Smooth muscle cell (in vitro differentiated cells): Measurements from ENCODE around the gene AIRE. TPM values are rescaled to one million over a fixed set of nuclear protein-coding genes. Genes with fewer than 3 reads are reported as not detected.

Experiments
- DNase-seq: peaks from one replicate; lab custom pipeline; 2025; ENCODE audit not compliant: unreplicated experiment; lab: John Stamatoyannopoulos, UW
- H2AFZ ChIP-seq: fragments of 200-600 bp; sonication (generic); 2 replicates; pipeline ENCODE4 v1.6.0; 2016; ENCODE audit warnings: antibody characterized with exemption, low read depth, mild to moderate bottlenecking
- H3F3A ChIP-seq: fragments of 200-600 bp; sonication (generic); 2 replicates; pipeline ENCODE4 v1.6.0; 2017; ENCODE audit warnings: antibody characterized with exemption, low read depth
- H3K27ac ChIP-seq: fragments of 200-600 bp; sonication (generic); 2 replicates; pipeline ENCODE4 v1.5.1; 2016; ENCODE audit warnings: low read depth, mild to moderate bottlenecking
- H3K27me3 ChIP-seq: fragments of 200-600 bp; sonication (generic); 2 replicates; pipeline ENCODE4 v1.6.1; 2016; ENCODE audit warnings: low read depth, mild to moderate bottlenecking
- H3K36me3 ChIP-seq: fragments of 200-600 bp; sonication (generic); 2 replicates; pipeline ENCODE4 v1.5.1; 2016; ENCODE audit warnings: low read depth
- H3K4me1 ChIP-seq: fragments of 200-600 bp; sonication (generic); 2 replicates; pipeline ENCODE4 v1.5.1; 2016; ENCODE audit warnings: low read depth
- H3K4me2 ChIP-seq: fragments of 200-600 bp; sonication (generic); 2 replicates; pipeline ENCODE4 v1.6.0; 2016; ENCODE audit warnings: mild to moderate bottlenecking
- H3K4me3 ChIP-seq: fragments of 200-600 bp; sonication (generic); 2 replicates; pipeline ENCODE4 v1.5.1; 2016; ENCODE audit warnings: mild to moderate bottlenecking
- H3K79me2 ChIP-seq: fragments of 200-600 bp; sonication (generic); 2 replicates; pipeline ENCODE4 v1.6.0; 2016; ENCODE audit warnings: low read depth, mild to moderate bottlenecking
- H3K9ac ChIP-seq: fragments of 200-600 bp; sonication (generic); 2 replicates; pipeline ENCODE4 v1.6.0; 2016; ENCODE audit warnings: low read depth
- H3K9me3 ChIP-seq: fragments of 200-600 bp; sonication (generic); replicated peaks from 2 replicates; pipeline ENCODE4 v1.5.1; 2016; ENCODE audit warnings: low read depth
- H4K20me1 ChIP-seq: fragments of 200-600 bp; sonication (generic); 2 replicates; pipeline ENCODE4 v1.6.0; 2016; ENCODE audit warnings: low read depth
- CTCF ChIP-seq: fragments of 200-600 bp; sonication (generic); IDR thresholded peaks from 2 replicates; pipeline ENCODE4 v1.5.1; 2017; ENCODE audit warnings: borderline replicate concordance, mild to moderate bottlenecking, antibody characterized with exemption; ENCODE audit not compliant: insufficient read depth, poor library complexity, severe bottlenecking
- WGBS: methylation state at CpG from one replicate; pipeline ENCODE4 v1.1.7; 2016; ENCODE audit warnings: low lambda C conversion rate; 5-methylcytosine and 5-hydroxymethylcytosine counted together
- polyA plus RNA-seq: library from polyadenylated mRNA; unstranded; fragments of >200 nt; fragmentation: Nextera tagmentation; extraction: Ambion mirVana; gene quantifications from 2 replicates; pipeline ENCODE4 v1.2.1, GENCODE V29; 2016
- total RNA-seq: library from RNA; depleted of rRNA; stranded (reverse); fragments of >200 nt; gene quantifications from 2 replicates; pipeline ENCODE4 v1.2.3, GENCODE V29; 2014

The AIRE gene
- total and polyA plus RNA-seq, 2 experiments from 2014 or later: 0.27 to 1.1 TPM

GRCh38 chr21:44291078-44291935 lies 5.6 kb downstream of the AIRE start:
- WGBS: 92% methylated on average over 32 of the region's 33 CpGs

GRCh38 chr21:44291936-44292811 lies 6.5 kb downstream of the AIRE start:
- Histone ChIP-seq H4K20me1 (no peaks in the 10 kb centered on the region), H3F3A (no peaks in the 10 kb centered on the region), H3K4me1 (no peaks in the 10 kb centered on the region), H2AFZ (no peak overlapping the region), H3K27ac (no peak overlapping the region), H3K9ac (no peak overlapping the region), H3K4me2 (no peak overlapping the region), H3K36me3 (no peaks in the 10 kb centered on the region), H3K79me2 (no peaks in the 10 kb centered on the region), H3K4me3 (no peak overlapping the region), H3K27me3 (no peaks in the 10 kb centered on the region), H3K9me3 (no peaks in the 10 kb centered on the region)
- WGBS: 77% methylated on average over 24 of the region's 25 CpGs
- no peak for TF ChIP-seq CTCF
- no peak for DNase-seq

More at GRCh38 chr21:44291078-44291935, 5.6 kb downstream of the AIRE start:
- H3K4me2 ChIP-seq: no peak overlapping the region
- H3K4me3 ChIP-seq: no peak overlapping the region
- no peaks in the 10 kb centered on the region for H3K4me1 ChIP-seq
- TF ChIP-seq CTCF: no peak
- H3K27ac ChIP-seq: no peak overlapping the region
- no peaks in the 10 kb centered on the region for H3K79me2 ChIP-seq
- H3K9ac ChIP-seq: no peak overlapping the region
- H3F3A ChIP-seq: no peaks in the 10 kb centered on the region
- H4K20me1 ChIP-seq: no peaks in the 10 kb centered on the region
- H2AFZ ChIP-seq: no peak overlapping the region
- H3K36me3 ChIP-seq: no peaks in the 10 kb centered on the region
- H3K27me3 ChIP-seq: no peaks in the 10 kb centered on the region
- no peaks in the 10 kb centered on the region for H3K9me3 ChIP-seq
- DNase-seq: no peak

- Histone ChIP-seq H3K79me2 (no peaks in the 10 kb centered on the region), H3K36me3 (no peaks in the 10 kb centered on the region), H3K27ac (no peak overlapping the region), H3K9me3 (no peaks in the 10 kb centered on the region), H3K9ac (no peak overlapping the region), H2AFZ (no peak overlapping the region), H3K27me3 (no peaks in the 10 kb centered on the region), H3K4me1 (no peaks in the 10 kb centered on the region), H3K4me3 (no peak overlapping the region), H3K4me2 (no peak overlapping the region), H4K20me1 (no peaks in the 10 kb centered on the region), H3F3A (no peaks in the 10 kb centered on the region)
- no peak for DNase-seq
- TF ChIP-seq CTCF: no peak
- WGBS: 91% methylated on average over 9 of the region's 15 CpGs
Observed at GRCh38 chr21:44292812-44293195, 7.1 kb downstream of the AIRE start.
